Activated CD8-positive, alpha-beta memory T cell treated with anti-CD3 and anti-CD28 coated beads for 4 hours (primary cell): ENCODE data around the gene ACMSD.
"Not testable (repeated sequence)": the region's sequence is repeated elsewhere in the genome, so short reads cannot be mapped to it uniquely, and the experiment has no call there.

Experiments used
- DNase-seq, 2 donors: peaks; one replicate each; pipeline ENCODE4 v3.0.0-alpha.2; 2020; ENCODE audit warnings: low read depth in 2 of 2

Gene ACMSD

GRCh38 chr2:134847582-134847981, 9.2 kb downstream of the ACMSD start:
- DNase-seq = not testable (repeated sequence)

DNA sequence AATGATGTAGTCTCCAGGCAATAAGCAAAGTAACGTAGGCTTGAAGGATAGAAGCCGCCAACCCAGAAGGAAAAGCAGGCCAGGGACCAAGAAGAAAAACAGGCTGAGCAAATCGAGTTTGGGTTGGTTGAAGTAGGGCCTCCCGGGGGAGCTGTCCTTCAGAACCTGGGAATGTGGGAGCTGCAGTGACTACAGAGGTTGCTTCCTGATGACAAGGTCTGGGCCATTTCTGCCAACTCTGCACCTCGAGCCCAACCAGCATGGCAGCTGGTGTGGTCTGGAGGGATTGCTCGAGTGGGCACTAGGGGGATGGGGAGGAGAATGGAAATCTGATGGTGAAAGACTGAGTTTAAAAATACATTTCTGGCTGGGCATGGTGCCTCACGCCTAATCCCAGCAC, 14.1 kb downstream of the ACMSD start:
- no peak for DNase-seq

GRCh38 chr2:134855709-134856108, 17.3 kb downstream of the ACMSD start:
- DNase-seq = no peak

- no peak for DNase-seq
These were observed 19.8 kb downstream of the ACMSD start for GRCh38 chr2:134858245-134858644.

DNA sequence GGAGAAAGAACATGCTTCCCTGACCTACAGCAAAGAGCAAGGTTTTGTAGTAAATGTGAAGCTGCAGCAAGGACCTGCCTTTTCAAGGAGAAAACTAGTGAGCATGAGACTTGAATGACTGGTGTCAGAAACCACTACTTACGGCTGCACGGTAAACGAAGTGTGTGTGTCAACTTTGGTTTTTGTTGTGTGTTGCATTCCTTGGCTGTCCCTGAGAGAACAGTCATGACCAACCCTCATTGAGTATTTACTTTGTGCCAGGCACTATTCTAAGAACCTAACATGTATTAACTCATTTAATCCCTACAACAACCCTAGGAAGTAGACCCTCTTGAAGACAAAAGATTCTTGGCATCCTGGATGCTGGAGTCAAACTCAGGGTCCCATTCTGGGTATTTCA, 22.8 kb downstream of the ACMSD start:
- DNase-seq = no peak

GRCh38 chr2:134862069-134862468, 23.7 kb downstream of the ACMSD start:
- DNase-seq = no peak

DNA sequence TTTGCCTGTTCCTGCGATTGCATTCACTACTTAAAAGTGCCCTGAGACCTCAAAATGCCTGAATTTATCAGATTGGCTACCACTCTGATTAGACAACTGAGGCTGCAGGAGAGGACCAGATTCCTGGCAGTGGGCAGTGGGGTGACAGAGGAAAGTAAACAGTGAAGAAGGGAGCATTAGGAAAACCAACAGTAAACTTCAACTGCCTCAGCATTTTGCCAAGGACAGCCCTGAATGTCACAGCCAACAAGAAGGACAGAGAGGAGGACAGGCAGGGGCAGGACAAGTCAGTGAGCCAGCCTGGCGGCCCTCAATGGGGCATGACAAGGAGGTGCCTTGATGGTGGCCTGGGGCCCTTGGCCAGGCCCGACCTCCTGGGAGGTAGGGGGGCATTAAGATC, 24.3 kb downstream of the ACMSD start:
- no peak for DNase-seq

- DNase-seq = no peak
These were observed 25.0 kb downstream of the ACMSD start for GRCh38 chr2:134863446-134863845.

DNA sequence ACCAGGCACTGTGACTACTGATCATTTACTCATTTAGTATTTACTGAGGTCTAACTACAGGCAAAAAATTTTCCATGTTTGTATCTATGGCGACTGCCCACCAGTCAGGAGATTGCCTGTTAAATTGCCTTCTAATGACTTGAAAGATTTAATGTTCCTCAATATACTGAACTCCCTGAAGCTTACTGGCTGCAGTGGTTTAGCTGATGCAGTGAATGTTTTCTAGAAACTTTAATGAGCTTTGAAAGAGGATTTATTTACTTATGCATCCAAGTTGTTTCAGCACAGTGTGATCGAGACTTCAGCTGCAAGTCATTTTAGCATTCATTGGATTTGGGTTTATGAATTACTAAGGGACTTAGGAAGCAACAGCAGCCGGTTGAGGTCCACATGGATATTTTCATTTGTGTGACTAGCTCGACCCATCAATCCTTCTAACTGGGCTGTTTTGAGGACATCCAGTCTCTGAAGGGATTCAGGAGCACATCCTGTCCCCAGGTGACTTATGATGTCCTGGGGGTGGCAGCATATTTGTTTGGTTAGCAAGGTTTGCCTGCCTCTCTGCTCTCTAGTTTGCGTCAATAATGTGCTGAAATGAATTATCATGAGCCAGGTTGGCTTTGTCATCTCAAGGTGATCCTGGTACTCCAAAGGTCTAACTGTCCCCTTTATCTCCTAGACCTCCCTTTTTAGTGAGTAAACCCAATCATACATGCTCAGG, 26.8 kb downstream of the ACMSD start:
- DNase-seq = no peak

- no peak for DNase-seq
These were observed 28.2 kb downstream of the ACMSD start for GRCh38 chr2:134866498-134867099.

DNA sequence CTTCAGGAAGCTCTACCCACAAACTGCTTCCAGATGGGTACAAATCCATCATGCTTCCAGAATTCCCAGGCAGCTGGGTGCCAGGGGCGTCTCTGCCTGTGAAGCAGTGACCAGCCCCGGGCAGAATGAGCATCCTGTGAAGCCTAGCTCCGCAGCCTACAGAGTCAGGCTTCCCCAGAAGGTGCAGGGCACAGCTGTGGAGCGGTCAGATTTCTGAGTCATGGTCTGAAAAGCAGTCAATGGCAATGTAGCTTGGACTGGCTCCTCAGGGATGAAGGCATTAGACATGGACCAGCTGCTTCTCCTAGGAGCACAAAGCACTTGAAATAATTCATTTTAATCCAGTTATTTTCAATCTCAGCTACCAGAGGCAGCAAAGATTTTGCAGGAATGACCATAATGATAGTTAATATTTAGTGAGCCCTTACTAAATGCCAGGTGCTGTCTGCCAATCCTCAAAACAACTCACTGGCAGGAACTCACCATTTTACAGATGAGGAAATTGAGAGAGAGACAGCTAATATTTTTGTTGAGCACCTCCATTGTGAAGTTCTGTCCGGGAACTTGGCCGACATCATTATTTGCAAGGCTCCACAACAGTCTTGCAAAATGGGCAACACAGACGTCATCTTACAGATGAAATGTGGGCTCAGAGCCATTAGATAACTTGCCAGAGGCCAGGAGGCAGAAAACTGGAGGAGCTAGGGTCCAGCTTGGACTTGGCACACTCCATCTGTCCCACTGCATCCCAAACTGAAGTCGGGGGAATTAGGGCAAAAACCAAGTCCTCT, 31.7 kb downstream of the ACMSD start:
- DNase-seq = no peak

GRCh38 chr2:134873152-134873551, 34.7 kb downstream of the ACMSD start:
- DNase-seq = no peak

GRCh38 chr2:134875309-134875708, 36.9 kb downstream of the ACMSD start:
- no peak for DNase-seq

DNA sequence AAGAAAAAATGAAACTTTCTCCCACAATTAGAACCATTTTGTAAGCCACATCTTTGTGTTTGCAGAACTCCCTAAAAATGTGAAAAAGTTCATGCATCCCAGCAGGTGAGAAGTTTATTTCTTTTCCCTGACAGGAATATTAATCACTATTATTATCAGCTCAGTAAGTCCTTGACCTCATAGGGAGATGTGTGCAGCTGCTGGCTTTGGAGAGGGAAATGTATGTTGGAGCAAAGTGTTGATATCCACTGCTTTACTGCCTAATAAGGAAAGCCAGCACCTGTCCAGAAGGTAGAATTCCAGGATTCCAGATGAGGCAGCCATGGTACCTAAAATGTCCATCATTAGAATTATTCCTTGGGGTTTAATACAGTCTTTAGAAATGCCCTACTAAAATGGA, 44.4 kb downstream of the ACMSD start:
- no peak for DNase-seq

DNA sequence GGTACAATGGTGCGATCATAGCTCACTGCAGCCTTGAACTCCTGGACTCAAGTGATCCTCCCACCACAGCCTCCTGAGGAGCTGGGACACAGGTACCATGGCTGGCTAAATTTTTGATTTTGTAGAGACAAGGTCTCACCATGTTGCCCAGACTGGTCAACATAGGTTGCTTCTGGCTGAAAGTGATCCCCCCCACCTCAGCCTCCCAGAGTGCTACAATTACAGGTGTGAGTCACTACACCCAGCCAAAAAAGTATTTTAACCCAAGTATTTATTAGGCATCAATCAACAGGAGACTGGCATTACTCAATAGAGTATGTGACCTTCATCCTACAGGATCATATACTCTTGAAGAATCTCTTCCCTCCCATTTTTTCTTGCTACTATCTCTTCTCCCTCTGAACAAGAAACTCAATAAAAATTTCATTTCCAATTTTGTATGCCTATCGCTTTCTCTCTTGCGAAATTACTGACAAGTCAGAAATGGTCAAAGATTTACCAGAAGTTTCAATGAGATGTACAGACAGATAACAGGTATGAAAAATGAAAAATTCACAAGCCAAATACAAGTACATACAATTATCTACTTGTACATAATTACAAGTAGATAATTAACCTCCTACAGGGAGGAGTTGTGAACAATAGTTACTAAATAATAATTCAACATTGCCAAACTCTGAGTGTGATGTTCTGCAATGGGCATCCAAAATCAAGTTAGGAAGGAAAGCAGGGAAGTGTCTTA, 45.3 kb downstream of the ACMSD start:
- no peak for DNase-seq

DNA sequence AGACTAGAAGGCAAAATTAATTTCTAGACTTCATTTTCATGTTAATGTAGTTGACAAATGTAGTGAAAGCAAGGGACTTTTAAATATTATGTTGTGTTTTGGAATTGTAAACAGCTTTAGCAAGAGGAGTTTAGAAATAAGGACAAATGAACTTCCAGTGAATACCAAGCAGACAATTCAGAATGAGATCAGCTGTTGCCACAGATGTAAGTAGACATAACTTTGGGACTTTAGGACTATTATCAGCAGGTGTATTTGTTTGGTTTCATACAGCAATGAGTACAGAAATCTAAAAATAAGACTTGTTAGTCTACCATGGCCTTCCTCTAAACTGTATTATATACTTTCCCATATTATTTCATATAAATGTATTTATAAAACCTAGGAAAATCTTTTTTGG, 46.0 kb downstream of the ACMSD start:
- DNase-seq = no peak

DNA sequence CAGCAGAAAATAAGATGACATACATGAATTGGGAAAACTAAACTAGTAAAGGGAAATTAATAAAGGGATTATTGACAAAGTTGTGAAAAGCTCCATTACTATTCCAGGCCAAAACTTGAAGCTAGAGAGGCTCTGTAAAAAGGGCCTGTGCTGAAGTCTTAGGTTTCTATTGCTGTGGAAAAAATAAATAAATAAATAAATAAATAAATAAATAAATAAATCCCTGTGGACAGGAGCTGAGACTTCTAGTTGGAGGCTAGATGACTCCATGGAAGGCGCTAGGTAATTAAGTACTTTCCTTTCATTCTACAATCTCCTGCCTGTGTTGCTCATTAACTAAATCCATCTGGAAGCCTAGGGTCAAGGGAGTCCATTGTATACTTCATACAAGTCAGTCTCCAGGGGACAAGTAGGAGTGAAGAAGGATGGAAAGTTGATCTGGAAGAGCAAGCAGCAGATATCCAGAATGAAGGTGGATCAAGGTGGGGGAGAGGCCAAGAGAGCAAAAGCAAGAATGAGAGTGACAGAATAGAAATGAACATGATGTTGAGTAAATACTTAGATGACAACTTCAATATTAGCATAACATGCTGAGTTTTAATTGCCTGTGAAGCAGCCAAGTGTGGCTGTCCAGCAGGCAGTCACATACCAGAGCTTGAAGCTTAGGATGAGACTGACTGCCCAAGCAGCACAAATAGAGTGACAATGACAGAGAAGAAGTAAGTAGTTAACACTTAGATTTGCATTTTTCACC, 54.0 kb downstream of the ACMSD start:
- no peak for DNase-seq

DNA sequence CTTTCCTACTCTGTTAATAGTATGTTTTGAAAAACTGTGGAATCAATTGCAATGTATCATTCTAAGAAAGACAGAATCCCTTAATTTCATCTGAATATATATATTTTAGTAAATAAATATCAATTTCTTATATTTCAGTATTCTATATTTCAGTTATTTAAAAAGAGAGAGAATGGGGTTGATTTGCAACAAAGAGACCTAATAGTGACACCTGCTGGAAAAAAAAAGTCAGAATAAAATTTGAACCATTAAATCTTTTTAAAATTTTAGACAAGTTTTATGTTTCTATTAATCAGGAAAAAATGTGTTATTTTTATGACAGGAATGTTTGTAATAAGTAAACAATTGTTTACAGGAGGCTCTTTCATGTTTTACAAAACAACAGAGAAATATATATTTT, 59.5 kb downstream of the ACMSD start:
- no peak for DNase-seq

GRCh38 chr2:134899204-134899603, 60.8 kb downstream of the ACMSD start:
- DNase-seq = no peak

- DNase-seq = no peak
These were observed 61.7 kb downstream of the ACMSD start for GRCh38 chr2:134900151-134900550.

DNA sequence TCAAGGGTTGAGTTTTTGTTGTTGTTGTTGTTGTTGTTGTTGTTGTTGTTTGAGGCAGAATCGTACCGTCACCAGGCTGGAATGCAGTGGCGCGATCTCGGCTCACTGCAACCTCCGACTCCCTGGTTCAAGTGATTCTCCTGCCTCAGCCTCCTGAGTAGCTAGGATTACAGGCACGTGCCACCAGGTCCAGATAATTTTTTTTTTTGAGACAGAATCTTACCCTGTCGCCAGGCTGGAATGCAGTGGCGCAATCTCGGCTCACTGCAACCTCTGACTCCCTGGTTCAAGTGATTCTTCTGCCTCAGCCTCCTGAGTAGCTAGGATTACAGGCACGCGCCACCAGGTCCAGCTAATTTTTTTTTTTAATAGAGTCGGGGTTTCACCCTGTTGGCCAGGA, 65.3 kb downstream of the ACMSD start:
- not testable (repeated sequence) for DNase-seq

GRCh38 chr2:134905168-134905567, 66.8 kb downstream of the ACMSD start:
- no peak for DNase-seq
